ENCODE results near the gene TMEM233. TPM values are rescaled to one million over a fixed set of nuclear protein-coding genes. Genes with fewer than 3 reads are reported as not detected.

The TMEM233 gene
- total and polyA plus RNA-seq, 4 donors, result 0.13 to 0.80 (median 0.31) TPM

- TF ChIP-seq, protein P1, sequence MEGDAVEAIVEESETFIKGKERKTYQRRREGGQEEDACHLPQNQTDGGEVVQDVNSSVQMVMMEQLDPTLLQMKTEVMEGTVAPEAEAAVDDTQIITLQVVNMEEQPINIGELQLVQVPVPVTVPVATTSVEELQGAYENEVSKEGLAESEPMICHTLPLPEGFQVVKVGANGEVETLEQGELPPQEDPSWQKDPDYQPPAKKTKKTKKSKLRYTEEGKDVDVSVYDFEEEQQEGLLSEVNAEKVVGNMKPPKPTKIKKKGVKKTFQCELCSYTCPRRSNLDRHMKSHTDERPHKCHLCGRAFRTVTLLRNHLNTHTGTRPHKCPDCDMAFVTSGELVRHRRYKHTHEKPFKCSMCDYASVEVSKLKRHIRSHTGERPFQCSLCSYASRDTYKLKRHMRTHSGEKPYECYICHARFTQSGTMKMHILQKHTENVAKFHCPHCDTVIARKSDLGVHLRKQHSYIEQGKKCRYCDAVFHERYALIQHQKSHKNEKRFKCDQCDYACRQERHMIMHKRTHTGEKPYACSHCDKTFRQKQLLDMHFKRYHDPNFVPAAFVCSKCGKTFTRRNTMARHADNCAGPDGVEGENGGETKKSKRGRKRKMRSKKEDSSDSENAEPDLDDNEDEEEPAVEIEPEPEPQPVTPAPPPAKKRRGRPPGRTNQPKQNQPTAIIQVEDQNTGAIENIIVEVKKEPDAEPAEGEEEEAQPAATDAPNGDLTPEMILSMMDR (IDR thresholded peaks at IDR 0.05; ENCODE audit: control extremely low read depth, extremely low read depth), result no peak
- Histone ChIP-seq H3K9ac (ENCODE audit: insufficient read depth in 1 of 2, low read length in 2 of 2) (no peak overlapping the region), H3K36me3 (ENCODE audit: control insufficient read depth in 4 of 4, insufficient read depth in 4 of 4, low read length in 4 of 4) (no peaks in the 10 kb centered on the region), H3K9me3 (ENCODE audit: control insufficient read depth in 4 of 4, insufficient read depth in 3 of 4, low read length in 3 of 4) (peaks cover 0 to 1% (median 0%) of the 10 kb centered on the region in 4 donors), H3K4me1 (ENCODE audit: control insufficient read depth in 5 of 5, insufficient read depth in 5 of 5, low read length in 5 of 5) (peaks cover 0 to 5% (median 0%) of the 10 kb centered on the region in 5 donors), H3K27me3 (ENCODE audit: control insufficient read depth in 3 of 3, insufficient read depth in 3 of 3, low read length in 2 of 3) (no peaks in the 10 kb centered on the region), H3K27ac (ENCODE audit: low read depth in 1 of 2, low read length in 1 of 2) (no peak overlapping the region), H3K4me3 (no peak overlapping the region)
- WGBS, 2 donors, result 92 to 97% methylated on average over 1 of the region's 1 CpG
- DNase-seq (no peak), ATAC-seq (ENCODE audit: insufficient read depth, low FRiP score) (no peak)
These were observed 20.5 kb upstream of the TMEM233 start for GRCh38 chr12:119573086-119573485.

DNA sequence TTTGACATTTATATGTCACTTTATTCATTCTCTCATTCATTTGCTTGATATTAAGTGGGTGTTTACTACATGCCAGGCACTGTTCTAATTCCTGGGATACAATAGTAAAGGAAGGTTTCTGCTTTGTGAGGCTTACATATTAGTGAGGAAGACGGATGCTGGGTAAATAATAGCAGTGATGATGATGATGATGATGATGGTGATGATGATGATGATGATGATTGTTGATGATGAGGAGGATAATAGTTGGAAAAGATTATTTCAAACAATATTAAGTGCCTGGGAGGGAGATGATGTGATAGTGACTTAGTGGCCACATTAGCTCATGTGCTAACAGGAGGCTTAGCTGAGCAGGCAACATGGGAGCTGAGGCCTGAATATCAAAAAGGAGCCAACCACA, 19.3 kb upstream of the TMEM233 start:
- H3K36me3 ChIP-seq (ENCODE audit: control insufficient read depth in 4 of 4, insufficient read depth in 4 of 4, low read length in 4 of 4), result no peaks in the 10 kb centered on the region
- no peak overlapping the region for H3K9ac ChIP-seq (ENCODE audit: insufficient read depth in 1 of 2, low read length in 2 of 2)
- ATAC-seq (ENCODE audit: insufficient read depth, low FRiP score) (no peak), DNase-seq (no peak)
- H3K9me3 ChIP-seq (ENCODE audit: control insufficient read depth in 4 of 4, insufficient read depth in 3 of 4, low read length in 3 of 4), result peaks cover 0 to 2% (median 0%) of the 10 kb centered on the region in 4 donors
- 90 to 94% methylated on average over 1 of the region's 1 CpG for WGBS, 2 donors
- no peak overlapping the region for H3K27ac ChIP-seq (ENCODE audit: low read depth in 1 of 2, low read length in 1 of 2)
- H3K27me3 ChIP-seq (ENCODE audit: control insufficient read depth in 3 of 3, insufficient read depth in 3 of 3, low read length in 2 of 3), result no peaks in the 10 kb centered on the region
- H3K4me1 ChIP-seq (ENCODE audit: control insufficient read depth in 5 of 5, insufficient read depth in 5 of 5, low read length in 5 of 5), result peaks cover 0 to 5% (median 0%) of the 10 kb centered on the region in 5 donors
- TF ChIP-seq, protein P1 (IDR thresholded peaks at IDR 0.05; ENCODE audit: control extremely low read depth, extremely low read depth), result no peak
- H3K4me3 ChIP-seq, result no peak overlapping the region

DNA sequence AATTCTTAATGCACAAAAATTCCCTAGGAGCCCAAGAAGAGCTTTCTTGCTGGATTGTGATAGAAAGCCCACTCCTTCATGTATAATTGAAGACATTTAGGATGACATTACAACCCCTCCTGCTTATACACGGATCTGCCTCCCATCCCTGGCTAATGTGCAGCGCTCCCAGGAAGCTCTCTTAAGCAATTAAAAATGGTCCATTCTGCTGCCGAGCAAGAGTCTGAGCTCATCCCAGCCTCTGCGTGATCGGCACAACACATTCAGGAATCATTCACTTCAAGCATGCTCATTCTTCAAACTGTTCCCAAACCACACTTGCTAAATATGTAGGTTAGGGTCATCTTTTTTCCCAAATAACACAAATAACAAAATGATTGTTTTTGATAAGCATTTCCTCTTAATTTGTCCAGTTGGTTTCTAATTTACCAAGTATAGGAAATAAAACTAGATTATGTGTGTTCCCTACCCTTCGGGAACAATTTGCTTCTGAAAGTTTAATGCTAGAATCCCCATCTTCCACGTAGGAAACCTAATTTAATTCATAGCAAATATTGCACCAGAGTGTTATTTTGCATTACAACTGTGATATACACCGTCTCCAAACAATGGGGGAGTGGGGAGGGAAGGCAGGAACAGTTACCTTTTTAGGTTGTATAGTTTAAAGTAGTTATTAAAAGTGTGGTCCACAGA, 17.3 kb upstream of the TMEM233 start:
- WGBS, 2 donors, result 77 to 80% methylated on average over 8 of the region's 8 CpGs
- H3K27me3 ChIP-seq (ENCODE audit: control insufficient read depth in 3 of 3, insufficient read depth in 3 of 3, low read length in 2 of 3), result peaks cover 0 to under 1% (median 0%) of the 10 kb centered on the region in 3 donors

More for the DNA sequence above, 17.3 kb upstream of the TMEM233 start:
- TF ChIP-seq, protein P1 (IDR thresholded peaks at IDR 0.05; ENCODE audit: control extremely low read depth, extremely low read depth), result no peak
- no peak overlapping the region for H3K4me3 ChIP-seq
- DNase-seq (no peak), ATAC-seq (ENCODE audit: insufficient read depth, low FRiP score) (no peak)
- peaks cover 0 to 5% (median 0%) of the 10 kb centered on the region in 5 donors for H3K4me1 ChIP-seq (ENCODE audit: control insufficient read depth in 5 of 5, insufficient read depth in 5 of 5, low read length in 5 of 5)
- no peak overlapping the region for H3K9ac ChIP-seq (ENCODE audit: insufficient read depth in 1 of 2, low read length in 2 of 2)
- H3K36me3 ChIP-seq (ENCODE audit: control insufficient read depth in 4 of 4, insufficient read depth in 4 of 4, low read length in 4 of 4), result no peaks in the 10 kb centered on the region
- H3K9me3 ChIP-seq (ENCODE audit: control insufficient read depth in 4 of 4, insufficient read depth in 3 of 4, low read length in 3 of 4), result peaks cover 0 to 2% (median 0%) of the 10 kb centered on the region in 4 donors
- H3K27ac ChIP-seq (ENCODE audit: low read depth in 1 of 2, low read length in 1 of 2), result no peak overlapping the region
